AG09309 (cell line): Measurements from ENCODE around the gene SYTL3.

Experiments used
- DNase-seq: peaks from one replicate; pipeline ENCODE4 v3.0.0-alpha.2; 2010; ENCODE audit warnings: low read depth
- H3K4me3 ChIP-seq: 2 replicates; pipeline ENCODE4 v1.5.1; 2011; ENCODE audit warnings: mild to moderate bottlenecking, low read depth, low read length, moderate library complexity; ENCODE audit not compliant: control insufficient read depth
- TF ChIP-seq, protein P1 (sequence below): IDR thresholded peaks from 2 replicates; pipeline ENCODE4 v1.5.1; 2011; ENCODE audit warnings: mild to moderate bottlenecking, low read depth, low read length, inconsistent platforms; ENCODE audit not compliant: insufficient read depth, control insufficient read depth; ENCODE audit errors: missing control alignments

The SYTL3 gene

DNA sequence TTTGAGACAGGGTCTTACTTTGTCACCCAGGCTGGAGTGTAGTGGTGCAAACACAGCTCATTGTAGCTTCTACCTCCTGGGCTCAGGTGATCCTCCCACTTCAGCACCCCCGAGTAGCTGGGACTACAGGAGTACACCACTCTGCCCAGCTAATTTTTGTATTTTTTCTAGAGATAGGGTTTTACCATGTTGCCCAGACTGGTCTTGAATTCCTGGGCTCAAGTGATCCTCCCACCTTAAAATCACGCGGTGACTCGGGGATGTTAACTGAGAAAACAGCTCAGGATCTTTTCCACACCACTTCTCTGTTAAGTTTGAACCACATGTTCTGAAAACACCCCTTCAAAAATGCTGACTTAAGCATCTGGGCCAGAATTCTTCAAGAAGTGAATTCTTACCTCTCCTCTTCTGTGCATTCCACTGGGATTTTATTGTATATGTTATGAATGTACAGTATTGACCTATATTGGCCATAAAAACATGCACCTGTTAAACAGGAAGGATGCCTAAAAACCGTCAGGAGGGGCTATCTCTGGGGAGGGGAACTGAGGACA, 72.4 kb downstream of the SYTL3 start:
- DNase-seq = no peak
- H3K4me3 ChIP-seq = no peak overlapping the region
- TF ChIP-seq, protein P1, sequence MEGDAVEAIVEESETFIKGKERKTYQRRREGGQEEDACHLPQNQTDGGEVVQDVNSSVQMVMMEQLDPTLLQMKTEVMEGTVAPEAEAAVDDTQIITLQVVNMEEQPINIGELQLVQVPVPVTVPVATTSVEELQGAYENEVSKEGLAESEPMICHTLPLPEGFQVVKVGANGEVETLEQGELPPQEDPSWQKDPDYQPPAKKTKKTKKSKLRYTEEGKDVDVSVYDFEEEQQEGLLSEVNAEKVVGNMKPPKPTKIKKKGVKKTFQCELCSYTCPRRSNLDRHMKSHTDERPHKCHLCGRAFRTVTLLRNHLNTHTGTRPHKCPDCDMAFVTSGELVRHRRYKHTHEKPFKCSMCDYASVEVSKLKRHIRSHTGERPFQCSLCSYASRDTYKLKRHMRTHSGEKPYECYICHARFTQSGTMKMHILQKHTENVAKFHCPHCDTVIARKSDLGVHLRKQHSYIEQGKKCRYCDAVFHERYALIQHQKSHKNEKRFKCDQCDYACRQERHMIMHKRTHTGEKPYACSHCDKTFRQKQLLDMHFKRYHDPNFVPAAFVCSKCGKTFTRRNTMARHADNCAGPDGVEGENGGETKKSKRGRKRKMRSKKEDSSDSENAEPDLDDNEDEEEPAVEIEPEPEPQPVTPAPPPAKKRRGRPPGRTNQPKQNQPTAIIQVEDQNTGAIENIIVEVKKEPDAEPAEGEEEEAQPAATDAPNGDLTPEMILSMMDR = no peak

DNA sequence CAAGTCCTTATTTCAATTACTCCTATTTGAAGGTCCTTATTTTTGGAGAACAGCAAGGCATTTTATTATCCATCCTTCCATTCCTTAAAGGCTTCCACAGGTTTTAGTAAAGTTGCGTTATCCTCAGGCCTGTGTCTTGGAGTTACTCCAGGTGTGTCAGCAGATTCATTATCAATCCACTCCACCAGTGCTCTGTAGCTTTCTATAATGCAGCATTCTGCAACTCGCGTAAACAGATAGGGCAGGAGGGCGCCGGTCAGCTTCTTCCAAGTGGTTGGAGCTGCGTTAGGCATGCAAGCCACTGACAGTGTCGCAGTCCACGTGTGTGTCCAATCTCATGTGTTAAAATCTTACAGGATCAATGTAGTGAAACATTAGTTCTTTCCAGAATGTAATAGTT, 75.8 kb downstream of the SYTL3 start:
- DNase-seq = no peak
- TF ChIP-seq, protein P1 = no peak
- no peak overlapping the region for H3K4me3 ChIP-seq

DNA sequence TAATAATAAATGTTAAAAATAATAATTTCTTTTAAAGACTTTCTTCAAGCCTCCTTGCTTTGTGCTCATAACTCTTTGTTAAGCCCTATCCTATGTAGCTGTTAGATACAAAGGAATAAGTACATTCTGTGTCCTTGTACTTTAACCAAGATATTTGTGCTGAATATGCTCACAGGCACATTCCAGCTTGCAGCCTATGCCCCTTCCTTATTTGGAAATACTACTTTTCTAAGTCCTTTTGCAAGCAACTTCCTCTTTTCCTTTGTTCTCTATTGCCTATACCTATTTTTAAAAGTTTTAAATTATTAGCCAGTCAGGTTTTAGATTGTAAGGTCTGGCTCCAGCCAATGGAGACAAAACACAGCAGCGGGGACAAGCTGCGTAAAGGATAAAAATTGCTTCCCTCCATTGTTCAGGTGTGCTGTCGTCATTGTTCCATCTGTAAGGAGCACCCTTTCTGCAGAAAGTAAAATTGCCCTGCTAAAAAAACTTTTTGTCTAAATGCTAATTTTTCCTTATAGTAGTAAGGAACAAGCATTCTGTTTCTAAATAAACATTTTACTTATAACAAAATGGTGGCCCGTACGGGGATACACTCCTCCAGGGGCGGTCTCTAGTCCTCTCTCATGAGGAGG, 80.2 kb downstream of the SYTL3 start:
- TF ChIP-seq, protein P1 = no peak
- no peak overlapping the region for H3K4me3 ChIP-seq
- no peak for DNase-seq

DNA sequence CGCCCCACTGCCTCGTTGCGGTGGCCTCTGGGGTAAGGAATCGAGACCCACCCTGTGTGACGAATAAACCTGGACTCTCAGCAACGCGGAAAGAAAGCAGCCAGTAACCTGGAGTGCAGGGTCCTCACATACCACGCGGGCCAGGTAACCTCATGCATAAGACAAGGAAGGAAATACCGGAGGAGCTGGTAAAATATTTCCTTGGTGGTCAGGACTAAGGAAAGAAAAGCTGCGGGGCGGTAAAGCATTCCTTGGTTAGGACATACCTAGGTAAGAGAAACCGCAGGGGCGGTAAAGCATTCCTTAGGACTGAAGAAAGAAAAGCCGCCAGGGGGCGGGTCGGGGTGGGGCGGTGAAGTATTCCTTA, 80.7 kb downstream of the SYTL3 start:
- TF ChIP-seq, protein P1 = no peak
- DNase-seq = no peak
- H3K4me3 ChIP-seq = no peak overlapping the region

DNA sequence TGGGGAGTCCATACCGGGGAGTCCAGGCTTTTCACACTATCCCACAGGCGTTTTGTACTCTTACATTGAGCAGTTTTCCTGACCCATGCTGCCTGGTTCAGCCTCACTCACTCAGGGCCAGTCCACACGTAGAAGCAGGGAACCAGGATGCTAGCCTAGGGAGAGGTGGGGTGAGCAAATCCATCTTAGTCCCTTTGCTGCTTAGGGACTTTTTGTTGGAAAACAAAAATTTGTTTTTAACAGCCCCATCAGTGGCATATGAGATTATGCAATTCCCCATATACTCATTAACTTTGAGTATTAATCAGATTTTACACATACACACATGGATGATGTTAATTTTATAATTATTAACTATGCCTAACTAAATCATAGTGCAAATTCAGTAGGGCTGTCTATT, 85.2 kb downstream of the SYTL3 start:
- TF ChIP-seq, protein P1 = no peak
- H3K4me3 ChIP-seq = no peak overlapping the region
- no peak for DNase-seq

DNA sequence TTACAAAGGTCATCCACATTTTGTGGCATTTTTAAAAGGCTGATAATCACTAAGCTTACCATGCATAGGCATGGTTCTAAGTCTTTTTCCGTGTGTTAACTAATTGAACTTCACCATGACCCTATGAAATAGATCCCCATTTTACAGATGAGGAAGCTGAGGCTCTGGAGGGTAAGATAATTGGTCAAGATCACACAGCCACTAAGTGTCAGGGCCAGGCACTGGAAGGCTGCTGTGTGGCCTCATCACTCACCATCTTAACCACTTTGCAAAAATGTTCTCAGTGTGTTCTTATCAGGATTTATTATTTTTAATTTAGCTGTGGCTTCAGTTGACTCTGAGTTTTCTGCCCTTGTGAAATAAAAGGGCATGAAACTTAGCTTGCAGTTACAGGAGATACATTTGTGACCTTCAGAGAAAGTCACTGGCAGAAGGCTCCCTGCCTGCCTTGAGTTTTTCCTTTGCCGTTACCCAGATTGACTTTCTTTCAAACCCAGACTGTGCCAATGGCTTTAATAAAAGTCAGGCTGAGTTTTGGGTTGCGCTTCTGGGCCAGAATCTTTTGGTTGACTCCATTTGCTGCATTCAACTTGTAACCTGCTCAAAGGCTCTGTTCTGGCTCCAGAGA, 87.3 kb downstream of the SYTL3 start:
- H3K4me3 ChIP-seq = no peak overlapping the region
- no peak for DNase-seq
- TF ChIP-seq, protein P1 = no peak
